HepG2 (cell line): ENCODE results near the gene SDCCAG8. TPM values are rescaled to one million over a fixed set of nuclear protein-coding genes. Genes with fewer than 3 reads are reported as not detected.

ENCODE experiments used
- DNMT1 ChIP-seq: sonication (generic); formaldehyde crosslinking; IDR thresholded peaks from 2 replicates; pipeline ENCODE4 v1.5.1; 2020; ENCODE audit warnings: mild to moderate bottlenecking, missing genetic modification reagents
- PREB ChIP-seq: sonication (generic); formaldehyde crosslinking; IDR thresholded peaks from 2 replicates; pipeline ENCODE4 v1.4.0; 2020; ENCODE audit warnings: missing genetic modification reagents
- ZFP36 ChIP-seq: fragments of 150-350 bp; IDR thresholded peaks from 2 replicates; pipeline ENCODE4 v1.6.1; 2018; ENCODE audit warnings: borderline replicate concordance, low read length, low read depth; ENCODE audit not compliant: partially characterized antibody
- ZNF138 ChIP-seq: sonication (generic); formaldehyde crosslinking; IDR thresholded peaks from 2 replicates; pipeline ENCODE4 v1.5.0; 2020; ENCODE audit warnings: mild to moderate bottlenecking, low read depth, missing genetic modification reagents
- ZNF407 ChIP-seq: sonication (generic); formaldehyde crosslinking; IDR thresholded peaks from one replicate; pipeline ENCODE4 v1.5.1; 2020; ENCODE audit warnings: mild to moderate bottlenecking, missing genetic modification reagents; ENCODE audit errors: not compliant biosample characterization
- polyA plus RNA-seq, 8 experiments: library from polyadenylated mRNA; depleted of rRNA in 3 of 8; stranded (reverse) in 7 of 8; unstranded in 1 of 8; fragments of >200 nt; fragmentation: Illumina TruSeq in 4 of 8; extraction: Trizol in 4 of 8; gene quantifications; 2 replicates each; pipeline versions ENCODE4 v1.2.1 to v1.2.3, GENCODE V29; 2011 to 2016; ENCODE audit warnings: low read depth in 4 of 8, missing spikeins in 1 of 8, mixed read lengths in 1 of 8; ENCODE audit not compliant: insufficient read depth in 1 of 8
- total RNA-seq, 5 experiments: library from RNA; depleted of rRNA; stranded (reverse); fragments of >200 nt; fragmentation: Illumina TruSeq; extraction: Trizol; gene quantifications; 2 replicates each; pipeline ENCODE4 v1.2.3, GENCODE V29; 2016; ENCODE audit warnings: low read depth in 1 of 5

The SDCCAG8 gene
- total and polyA plus RNA-seq, 2 of the 13 experiments (the other 11 are each of a cell fraction or from before 2014, with no cell fraction given), result 9.5 to 13.4 TPM

DNA sequence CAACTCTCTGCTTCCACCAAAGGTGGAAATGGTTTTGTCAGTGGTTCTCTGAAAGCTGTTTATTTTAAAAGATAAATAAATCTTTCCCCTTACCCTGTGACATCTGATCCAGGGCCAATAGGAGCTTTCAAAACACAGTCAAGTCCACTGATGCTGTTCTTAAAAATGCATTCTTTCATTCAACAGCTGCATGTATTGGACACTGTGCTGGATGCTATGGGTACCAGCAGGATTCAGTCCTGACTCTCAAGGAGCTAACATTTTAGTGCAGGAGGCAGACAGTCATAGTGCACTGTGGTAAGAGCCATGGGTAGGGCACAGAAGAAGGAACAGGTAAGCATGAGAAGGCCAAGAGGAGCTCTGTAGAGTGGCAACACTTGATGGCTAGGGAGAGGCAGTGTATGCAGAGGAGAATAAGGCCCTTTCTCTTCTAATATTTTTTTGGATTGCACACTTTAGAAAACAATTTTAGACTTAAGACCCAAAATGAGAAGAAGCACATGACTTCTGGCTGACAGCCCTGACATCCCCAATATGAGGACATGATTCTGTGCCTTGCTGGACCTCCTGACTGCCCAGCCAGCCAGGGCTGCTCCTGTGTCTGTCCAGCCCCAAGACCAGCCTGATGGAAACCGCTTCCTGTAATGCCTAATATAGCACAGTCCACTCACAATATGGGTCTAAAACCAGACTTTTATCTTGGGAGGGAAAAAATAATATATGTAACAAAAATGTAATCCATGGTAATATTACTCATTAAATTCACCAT is 207.3 kb downstream of the SDCCAG8 start (continued):
- no peak for TF ChIP-seq ZNF407 (CRISPR knock-in tag)
- no peak for TF ChIP-seq PREB (CRISPR knock-in tag)
- no peak for TF ChIP-seq ZNF138 (CRISPR knock-in tag)
- TF ChIP-seq DNMT1, result no peak
- TF ChIP-seq ZFP36, result no peak
